GM18511 (cell line): Measurements from ENCODE around the gene DYRK3.

Source experiments
- ATAC-seq: cut with Tn5 transposase; IDR thresholded peaks from one replicate; pipeline ENCODE4 v1.9.1; 2021; ENCODE audit warnings: mild to moderate bottlenecking, moderate library complexity; ENCODE audit not compliant: unreplicated experiment

DYRK3 gene

DNA sequence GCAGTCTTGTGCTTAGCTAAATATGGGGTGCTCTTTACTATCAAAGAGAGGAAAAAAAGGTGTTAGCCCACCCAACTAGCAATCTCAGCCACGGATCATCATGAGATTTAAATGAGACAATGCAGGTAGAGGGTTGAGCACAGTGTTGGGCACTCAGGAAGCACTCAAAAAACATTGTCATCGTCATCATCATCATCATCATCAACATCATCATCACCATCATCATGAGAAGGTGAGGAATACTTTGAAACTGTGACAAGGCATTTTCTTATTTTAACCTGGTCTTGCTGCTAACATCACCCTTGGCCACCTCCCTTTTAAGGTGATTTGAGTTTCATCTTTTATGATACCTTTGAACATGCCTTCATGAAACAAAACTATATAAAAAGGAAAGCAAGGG lies 46.0 kb downstream of the DYRK3 start:
- no peak for ATAC-seq

DNA sequence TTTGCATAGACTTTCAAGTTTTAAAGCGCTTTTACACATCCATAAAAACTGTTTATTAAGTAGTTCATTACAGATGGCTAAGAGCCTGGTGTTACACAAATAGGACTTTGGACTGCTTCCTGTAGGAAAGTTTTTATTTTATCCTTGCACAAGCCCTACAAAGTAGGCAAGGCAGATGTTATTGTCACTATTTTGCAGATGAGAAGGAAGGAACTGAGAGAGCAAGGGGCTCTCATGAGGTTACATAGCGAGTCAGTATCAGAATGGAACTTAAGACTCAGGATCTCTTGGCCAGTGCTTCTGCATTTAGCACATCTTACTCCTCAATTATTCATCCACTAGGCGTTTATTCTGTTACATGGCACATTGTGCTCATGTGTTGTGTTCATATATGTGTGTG lies 46.8 kb downstream of the DYRK3 start:
- no peak for ATAC-seq

DNA sequence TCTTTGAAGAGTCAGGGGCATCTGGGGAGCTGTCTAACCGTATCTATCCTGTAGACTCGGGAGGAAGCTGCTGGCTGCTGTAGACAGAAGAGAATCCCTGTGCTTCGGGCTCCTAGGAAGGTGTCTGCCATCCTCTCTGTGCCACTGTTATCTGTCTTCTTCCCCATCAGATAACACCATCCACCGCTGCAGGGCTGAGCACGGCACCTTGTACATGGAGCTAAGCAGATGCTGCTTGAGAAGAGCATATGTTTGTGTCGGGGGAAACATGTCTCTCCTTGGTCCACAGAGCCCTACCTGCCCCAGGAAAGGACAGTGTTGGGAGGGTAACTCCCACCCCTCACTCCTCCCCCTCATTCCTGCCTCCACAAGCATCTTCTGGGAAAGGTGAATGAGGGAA lies 48.0 kb downstream of the DYRK3 start:
- no peak for ATAC-seq

DNA sequence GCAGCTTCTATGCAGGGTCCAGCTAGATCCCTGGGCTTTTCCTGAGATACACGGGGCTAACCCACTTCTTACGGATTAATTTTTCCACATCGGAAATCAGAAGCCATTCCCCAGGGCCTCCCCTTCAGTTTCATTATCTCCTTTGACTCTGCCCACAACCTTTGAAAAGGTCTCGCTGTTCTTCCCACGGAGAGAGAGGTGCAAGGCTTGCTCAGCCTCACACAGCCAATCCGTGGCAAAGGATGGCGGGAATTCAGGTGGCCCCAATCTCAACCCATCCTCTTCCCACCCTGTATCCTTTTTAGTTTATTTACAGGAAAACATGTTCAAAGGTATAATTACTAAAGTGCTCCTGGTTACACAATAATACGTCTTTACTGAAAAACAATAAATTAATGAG lies 48.7 kb downstream of the DYRK3 start:
- ATAC-seq, result no peak

DNA sequence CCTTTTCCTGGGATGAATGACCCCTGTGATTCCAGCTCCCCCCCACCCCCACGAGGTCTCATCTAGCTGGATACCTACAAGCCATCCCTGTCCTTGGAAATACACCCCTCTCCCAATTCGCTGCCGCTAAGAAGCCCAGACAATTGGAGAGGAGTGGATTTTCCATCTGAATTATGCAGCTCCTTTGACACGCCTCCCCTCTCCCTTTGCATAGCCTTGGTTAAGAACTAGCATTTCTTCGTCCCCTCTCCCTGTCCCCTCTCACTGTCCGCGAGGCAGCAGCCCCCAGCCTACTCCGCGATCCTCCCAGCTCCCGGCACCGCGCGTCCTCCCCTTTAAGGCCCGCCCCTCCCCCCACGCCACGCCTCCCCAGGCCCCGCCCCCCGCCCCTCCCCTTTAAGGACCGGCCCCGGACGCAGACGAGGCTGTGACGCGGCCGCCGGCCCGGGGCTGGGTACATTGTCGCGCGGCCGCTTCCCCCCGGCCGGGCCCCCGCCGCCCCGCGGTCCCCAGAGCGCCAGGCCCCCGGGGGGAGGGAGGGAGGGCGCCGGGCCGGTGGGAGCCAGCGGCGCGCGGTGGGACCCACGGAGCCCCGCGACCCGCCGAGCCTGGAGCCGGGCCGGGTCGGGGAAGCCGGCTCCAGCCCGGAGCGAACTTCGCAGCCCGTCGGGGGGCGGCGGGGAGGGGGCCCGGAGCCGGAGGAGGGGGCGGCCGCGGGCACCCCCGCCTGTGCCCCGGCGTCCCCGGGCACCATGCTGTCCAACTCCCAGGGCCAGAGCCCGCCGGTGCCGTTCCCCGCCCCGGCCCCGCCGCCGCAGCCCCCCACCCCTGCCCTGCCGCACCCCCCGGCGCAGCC lies 49.4 kb downstream of the DYRK3 start, which contains the start of gene MAPKAPK2:
MAPKAPK2 (plus strand) TSS at position 428 of the 856 bp plus-strand sequence; CDS start at position 753, 325 bp downstream.
- peak; percentile 40 for ATAC-seq

DNA sequence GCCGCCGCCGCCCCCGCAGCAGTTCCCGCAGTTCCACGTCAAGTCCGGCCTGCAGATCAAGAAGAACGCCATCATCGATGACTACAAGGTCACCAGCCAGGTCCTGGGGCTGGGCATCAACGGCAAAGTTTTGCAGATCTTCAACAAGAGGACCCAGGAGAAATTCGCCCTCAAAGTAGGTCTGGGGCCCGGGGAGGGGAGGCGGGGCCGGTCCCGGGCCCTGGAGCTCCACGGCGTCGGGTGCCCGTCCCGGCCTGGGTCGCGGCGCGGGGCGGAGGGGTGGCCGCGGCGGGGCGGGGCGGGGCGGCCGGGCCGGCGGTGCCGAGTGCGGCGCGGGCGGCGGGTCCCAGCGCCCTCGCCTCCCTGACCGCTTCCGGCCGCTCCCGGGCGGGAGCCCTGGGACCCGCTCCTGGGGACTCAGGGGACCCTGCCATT lies 50.0 kb downstream of the DYRK3 start:
- ATAC-seq, result peak; percentile 43

DNA sequence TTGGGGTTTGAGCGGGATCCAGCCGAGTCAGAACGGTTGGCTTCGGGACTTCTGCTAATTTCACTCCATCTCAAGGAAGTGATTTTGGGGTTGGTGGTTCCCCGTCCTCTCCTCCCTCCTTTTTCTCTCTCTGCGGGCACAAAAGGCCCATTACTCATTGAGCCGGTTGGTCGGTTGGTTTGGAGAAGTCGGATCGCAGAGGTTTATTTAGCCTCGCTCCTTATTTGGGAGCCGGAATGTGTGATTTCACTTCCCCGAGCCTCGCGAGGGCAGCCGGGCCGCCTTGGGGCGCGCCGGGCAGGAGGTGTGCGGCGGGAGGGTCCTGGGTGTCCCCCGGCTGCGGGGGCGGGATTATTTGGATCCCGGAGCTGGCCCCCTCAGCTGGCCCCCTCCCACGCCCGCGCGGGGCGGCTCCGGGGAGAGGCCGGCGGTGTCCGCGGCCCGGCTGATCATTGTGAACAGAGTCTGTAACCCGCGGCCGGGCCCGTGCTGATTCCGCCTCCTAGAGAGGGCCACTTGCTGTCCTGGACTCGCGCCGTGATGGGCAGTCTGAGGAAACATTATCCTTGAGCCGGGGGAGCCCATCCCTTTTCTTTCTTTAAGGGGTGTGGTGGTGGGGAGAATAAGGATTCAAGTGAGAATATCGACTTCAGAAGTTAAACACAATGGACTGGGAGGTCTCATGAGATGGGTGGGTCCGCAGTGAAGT lies 50.6 kb downstream of the DYRK3 start:
- peak; percentile 35 for ATAC-seq

DNA sequence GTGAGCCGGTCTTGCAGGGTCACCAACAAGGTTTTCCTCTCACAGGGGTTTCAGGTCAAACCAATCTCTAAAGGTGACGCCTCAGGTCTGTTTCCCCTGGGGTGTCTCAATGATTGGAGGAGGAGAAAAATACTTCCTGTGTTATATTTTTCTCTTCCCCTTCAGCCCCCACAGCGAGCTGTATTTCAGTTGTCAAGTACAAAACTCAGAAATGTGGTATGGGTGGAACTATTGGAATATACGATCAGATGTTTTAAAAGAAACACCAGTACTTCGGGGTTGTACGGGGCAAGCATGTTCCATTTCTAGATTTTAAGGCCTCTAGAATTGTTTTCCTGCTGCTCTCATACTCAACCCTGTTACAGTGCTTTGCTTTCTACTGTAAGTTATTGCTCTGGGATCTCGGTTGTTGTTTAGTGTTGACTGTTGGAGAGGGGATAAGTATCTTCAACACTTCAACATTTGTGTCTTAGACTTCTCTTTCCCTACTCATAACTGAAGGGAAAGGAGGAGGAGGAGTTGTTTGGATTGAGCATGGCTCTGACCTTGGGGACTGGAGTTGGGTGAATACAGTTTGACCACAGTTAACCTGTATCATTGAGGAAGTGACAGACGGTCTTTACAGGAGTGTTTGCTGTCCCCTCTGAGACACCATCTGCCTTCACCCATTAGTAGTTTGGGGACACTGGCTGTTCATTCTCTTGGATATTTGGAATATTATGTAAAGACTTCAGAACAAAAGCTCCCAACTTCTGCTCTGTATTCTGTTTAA lies 51.3 kb downstream of the DYRK3 start:
- peak; percentile 38 for ATAC-seq

DNA sequence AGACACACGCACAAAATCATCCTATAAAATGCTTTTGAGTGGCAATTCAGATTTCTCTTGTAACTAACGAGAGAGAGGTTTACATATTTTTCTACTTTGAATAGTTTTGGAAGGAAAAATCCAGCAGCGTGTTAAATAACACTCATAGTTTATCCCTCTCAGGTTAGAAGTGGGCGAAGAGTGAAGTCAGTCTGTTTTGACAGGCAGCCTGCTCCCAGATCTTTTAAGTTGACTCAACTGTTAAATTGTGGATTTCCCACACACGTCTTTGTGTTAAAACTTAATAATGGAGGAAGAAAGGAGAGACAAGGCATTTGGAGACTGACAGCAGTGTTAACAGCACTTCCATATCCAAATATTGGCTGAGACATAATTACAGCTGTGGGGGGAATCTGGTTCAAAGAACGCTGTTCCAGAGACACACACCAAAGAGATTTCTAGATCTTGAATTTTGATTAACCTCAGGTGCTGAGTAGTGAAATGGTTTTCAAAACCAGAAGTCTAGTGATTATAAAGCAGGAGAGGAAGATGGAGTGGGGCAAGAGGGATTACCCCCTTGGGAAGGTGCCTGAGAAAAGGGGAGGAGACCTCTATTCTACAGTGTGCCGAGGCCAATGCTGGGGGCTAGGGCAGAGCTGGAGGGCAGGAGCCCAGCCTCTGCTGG lies 52.0 kb downstream of the DYRK3 start:
- ATAC-seq, result no peak

DNA sequence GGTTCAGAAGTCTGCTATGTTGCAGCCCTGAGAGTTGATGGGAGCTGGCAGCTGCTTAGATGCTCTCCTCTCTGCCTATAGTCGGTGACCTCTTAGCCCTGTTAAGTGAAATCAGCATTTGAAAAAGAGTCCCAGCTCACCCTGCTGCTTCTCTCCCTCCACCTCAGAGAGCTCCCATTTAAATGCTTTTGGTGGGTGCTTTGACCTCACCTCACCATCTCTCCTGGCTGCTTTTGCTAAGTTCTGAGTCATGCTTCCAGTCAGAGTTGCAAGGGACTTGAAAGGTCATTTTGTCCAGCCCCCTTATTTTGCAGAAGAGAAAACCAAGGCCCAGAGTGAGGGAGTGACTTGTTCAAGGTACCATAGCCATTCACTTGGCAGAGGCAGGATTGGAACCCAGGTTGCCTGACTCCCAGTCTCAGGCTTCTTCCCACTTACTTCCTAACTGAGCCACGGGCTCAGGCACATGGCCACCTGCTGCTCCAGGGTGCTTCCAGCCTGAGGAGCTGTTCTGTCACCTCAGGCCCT lies 52.6 kb downstream of the DYRK3 start:
- ATAC-seq, result no peak

DNA sequence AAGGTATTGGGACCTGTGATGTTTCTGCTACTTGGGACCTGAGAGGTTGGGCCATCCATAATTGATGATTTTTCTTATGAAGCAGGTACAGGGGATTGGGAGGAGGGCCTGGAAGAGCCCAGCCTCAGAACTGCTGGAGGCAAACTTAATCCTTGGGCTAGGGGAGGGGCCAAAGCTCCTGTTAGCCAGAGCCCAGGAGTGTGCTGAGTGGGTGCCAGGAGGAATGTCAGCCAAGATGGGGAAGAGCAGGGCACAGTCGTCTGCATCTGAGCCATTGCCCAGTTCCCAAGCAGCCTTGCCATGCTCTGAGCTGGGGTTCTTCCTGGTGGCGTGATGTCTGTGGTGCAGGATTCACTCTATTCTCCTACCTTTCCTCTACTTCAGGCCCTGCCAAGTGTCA lies 55.2 kb downstream of the DYRK3 start:
- no peak for ATAC-seq

DNA sequence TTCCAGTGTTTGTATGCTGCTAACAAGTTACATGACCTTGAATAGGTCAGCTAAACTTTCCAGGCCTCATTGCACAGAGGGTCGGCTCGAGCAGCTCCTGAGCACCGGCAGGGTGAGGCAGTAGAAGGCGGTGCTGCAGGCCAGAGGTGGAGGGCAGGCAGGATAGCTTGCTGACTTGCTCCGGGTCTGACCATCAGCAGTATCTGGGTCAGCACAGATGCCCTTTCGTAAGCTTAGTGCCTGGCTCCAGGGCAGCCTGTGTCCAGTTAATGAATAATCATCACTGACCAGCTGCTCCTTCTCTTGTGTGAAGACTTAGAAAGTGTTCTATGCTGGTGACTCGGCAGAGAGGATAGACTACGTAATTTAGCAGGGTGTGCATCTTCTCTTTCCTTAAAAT lies 56.3 kb downstream of the DYRK3 start:
- no peak for ATAC-seq

DNA sequence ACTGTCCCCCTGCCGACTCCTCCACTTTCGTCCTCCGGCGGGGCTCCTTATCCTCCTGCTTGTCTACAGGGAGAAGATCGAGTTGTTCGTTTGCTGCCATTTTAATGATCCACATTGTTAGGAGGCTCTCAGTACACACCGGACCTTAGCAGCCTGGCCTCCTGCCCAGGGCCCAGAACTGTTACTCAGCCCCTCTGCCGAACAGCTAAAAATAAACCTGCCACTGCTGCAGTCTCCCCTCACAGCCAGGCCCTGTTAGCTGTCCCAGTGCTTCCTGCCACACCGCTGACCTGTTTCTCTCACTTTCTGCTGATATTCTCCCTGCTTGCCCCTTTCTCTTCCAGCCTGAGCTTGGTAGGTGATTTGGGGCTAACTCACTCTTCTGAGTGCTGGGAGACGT lies 57.7 kb downstream of the DYRK3 start:
- no peak for ATAC-seq

DNA sequence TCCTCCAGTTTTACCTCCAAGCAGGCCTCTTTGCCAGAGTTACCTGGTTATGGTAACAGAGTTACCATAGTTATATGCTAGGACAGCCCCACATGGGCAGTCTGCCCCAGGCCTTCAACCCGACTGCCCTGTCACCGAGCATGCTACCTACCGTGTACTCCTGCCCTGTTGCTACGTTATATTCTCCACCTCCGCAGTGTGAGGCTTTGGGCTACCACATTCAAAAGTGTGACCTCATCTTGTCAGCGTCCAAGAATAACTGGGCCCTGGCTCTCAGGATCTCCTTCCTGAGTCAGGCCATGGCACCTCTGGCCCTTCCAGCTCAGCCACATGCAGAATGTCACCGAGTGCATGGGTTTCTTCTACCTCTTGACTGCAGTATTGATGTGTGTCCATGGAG lies 58.3 kb downstream of the DYRK3 start:
- no peak for ATAC-seq

DNA sequence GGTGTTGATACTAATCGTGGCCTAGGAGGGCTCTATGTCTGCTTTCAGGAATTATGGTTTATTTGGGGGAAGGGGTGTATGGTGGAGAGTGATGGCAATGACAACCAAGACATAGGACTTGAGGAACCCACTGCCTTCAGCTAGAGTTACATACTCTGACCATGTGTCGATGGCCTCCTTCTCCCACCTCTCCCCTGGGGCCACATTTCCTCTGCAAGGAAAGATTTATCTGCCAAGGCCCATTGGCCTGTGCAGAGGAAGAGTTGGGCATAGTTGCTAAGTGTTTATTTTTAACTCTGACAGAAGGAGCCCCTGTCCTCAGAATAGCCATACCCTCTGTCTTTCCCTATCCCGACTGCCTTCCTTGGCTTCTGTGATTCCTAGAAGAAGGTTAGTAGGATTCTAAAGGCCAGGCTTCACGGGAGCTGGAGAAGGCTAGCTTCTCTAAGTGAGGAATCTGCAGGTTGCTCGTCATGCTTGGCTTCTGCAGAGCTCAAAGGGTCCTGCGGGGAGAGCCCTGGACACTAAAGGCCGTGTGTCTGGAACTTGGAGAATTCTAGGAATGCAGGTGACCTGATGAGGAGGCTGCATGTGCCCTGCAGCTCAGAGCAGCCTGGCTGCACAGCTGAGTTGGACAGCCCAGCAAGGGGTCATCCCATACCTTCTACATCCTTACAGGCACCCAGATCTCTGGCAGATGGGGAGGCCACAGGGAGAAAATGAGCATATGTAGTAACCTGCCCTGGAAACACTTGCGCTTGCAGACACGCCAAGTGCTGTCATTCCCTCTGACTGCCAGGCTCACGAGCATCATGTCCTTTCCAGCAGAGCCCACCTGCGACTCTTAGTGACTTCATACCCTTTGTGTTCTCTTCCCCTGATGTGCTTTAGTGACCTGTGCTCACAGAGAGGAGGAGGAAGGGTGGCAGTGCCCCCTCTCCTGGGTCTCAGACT lies 59.1 kb downstream of the DYRK3 start:
- ATAC-seq, result no peak

DNA sequence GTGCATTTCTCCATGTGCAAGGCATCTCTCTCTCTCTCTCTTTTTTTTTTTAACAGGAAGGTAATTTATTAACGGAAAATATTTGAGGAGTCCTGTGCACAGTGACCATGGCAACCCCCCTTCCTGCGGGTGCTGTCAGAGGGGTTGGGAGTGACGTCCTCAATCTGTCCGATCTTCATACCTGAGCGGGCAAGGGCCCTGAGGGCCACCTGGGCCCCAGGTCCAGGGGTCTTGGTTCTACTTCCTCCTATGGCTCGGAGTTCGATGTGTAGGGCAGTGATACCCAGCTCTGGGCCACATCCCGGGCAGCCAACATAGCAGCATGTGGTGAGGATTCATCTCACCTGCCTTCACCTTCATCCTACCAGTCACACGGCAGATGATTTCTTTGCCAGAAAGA lies 60.4 kb downstream of the DYRK3 start:
- no peak for ATAC-seq

DNA sequence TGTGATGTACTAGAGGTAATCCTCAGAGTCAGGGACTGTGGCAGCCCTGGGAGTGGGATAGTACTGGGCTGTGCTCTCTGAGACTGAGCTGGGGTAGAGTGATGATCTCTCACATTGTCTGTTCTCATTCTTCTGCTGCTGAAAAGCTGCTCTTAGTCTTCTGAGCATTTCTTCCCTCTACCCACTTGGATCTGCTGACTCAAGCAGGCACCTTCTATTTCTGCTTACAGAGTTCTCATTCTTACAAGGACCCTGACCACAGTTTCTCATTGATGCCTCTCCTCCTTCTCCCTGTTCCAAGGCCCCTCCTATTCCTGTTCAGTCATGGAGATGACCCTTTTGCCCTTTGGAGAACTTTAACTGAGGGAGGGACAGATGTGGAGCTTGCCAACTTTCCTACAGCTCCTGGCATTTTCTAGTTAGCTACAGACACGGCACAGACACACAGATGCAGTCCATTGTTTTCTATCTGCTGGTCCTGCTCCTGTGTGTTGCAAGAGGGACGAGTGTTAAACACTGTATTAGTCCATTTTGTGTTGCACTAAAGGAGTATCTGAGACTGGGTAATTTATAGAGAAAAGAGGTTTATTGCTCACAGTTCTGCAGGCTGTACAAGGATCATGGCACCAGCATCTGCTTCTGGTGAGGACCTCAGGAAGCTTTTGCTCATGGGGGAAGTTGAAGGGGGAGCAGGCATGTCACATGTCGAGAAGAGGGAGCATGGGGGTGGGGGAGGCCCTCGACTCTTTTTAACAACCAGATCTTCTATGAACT lies 61.7 kb downstream of the DYRK3 start:
- no peak for ATAC-seq

DNA sequence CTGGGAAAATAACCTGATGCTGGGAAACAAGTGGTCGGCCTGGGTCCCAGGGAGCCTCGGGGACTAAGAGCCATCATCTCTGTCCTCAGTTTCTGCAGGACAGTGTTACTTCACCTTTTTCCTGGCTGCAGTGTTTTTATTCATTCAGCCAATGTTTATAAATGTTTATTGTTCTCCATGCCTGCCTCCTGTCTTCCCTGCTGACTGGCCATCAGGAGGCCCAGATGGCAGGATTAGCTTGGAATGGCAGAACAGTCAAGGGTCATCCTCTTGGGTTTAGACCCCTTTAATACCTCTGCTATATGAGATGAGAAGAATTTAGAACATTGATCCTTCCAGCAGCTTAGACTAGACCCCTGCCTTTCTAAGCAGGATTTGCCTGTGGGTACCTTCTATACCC lies 62.7 kb downstream of the DYRK3 start:
- ATAC-seq, result no peak
